Sigmoid colon (tissue), 4 donors: ENCODE data around the gene CUZD1.
"Not testable (repeated sequence)": the region's sequence is repeated elsewhere in the genome, so short reads cannot be mapped to it uniquely, and the experiment has no call there.

ENCODE experiments used
- CTCF ChIP-seq, 4 experiments: fragments of 450-650 bp in 3 of 4; fragments of 200-600 bp in 1 of 4; IDR thresholded peaks; one replicate each; pipeline ENCODE4 v1.5.1; 2016 to 2019; ENCODE audit warnings: antibody characterized with exemption in 4 of 4, mild to moderate bottlenecking in 3 of 4, moderate library complexity in 2 of 4
- EP300 ChIP-seq, 4 donors: sonication (generic); formaldehyde crosslinking; IDR thresholded peaks; one replicate each; pipeline ENCODE4 v1.6.1; 2017; ENCODE audit warnings: antibody characterized with exemption in 4 of 4
- POLR2A ChIP-seq, 2 donors: fragments of 450-650 bp; IDR thresholded peaks; one replicate each; pipeline ENCODE4 v1.6.1; 2016; ENCODE audit warnings: antibody characterized with exemption in 2 of 2, mild to moderate bottlenecking in 2 of 2, moderate library complexity in 2 of 2

- not testable (repeated sequence) for TF ChIP-seq POLR2A, EP300, CTCF (IDR thresholded peaks at IDR 0.05)
Measured at GRCh38 chr10:122868768-122869167, 23.1 kb upstream of the CUZD1 start.
